Fibroblast of lung (primary cell): ENCODE data around the gene ZFP64. TPM values are rescaled to one million over a fixed set of nuclear protein-coding genes. Genes with fewer than 3 reads are reported as not detected.
"Not testable (repeated sequence)": the region's sequence is repeated elsewhere in the genome, so short reads cannot be mapped to it uniquely, and the experiment has no call there.

Experiments used
- DNase-seq, 2 donors: peaks; one replicate each; pipeline versions ENCODE4 v3.0.0 to v3.0.0-alpha.2; 2010; ENCODE audit warnings: low read depth in 2 of 2
- H2AFZ ChIP-seq: 2 replicates; pipeline ENCODE4 v1.5.1; 2012; ENCODE audit warnings: low read length, control low read depth, inconsistent platforms
- H3K27ac ChIP-seq: 2 replicates; pipeline ENCODE4 v1.5.1; 2011; ENCODE audit warnings: low read length, control low read depth; ENCODE audit not compliant: insufficient read depth
- H3K27me3 ChIP-seq: 2 replicates; pipeline ENCODE4 v1.5.1; 2011; ENCODE audit warnings: mild to moderate bottlenecking, low read length; ENCODE audit not compliant: control insufficient read depth, insufficient read depth
- H3K36me3 ChIP-seq: 2 replicates; pipeline ENCODE4 v1.5.1; 2011; ENCODE audit warnings: low read length; ENCODE audit not compliant: control insufficient read depth, insufficient read depth
- H3K4me1 ChIP-seq: 2 replicates; pipeline ENCODE4 v1.5.1; 2011; ENCODE audit warnings: low read length; ENCODE audit not compliant: control insufficient read depth, insufficient read depth; ENCODE audit errors: extremely low read depth
- H3K4me2 ChIP-seq: 2 replicates; pipeline ENCODE4 v1.5.1; 2011; ENCODE audit warnings: low read length, control low read depth; ENCODE audit not compliant: insufficient read depth; ENCODE audit errors: extremely low read depth
- H3K4me3 ChIP-seq, 4 experiments: fragments of 200-600 bp in 1 of 4; sonication (generic) in 1 of 4; replicated peaks in 1 of 4; 2 replicates each; pipeline ENCODE4 v1.5.1; 2011 to 2016; ENCODE audit warnings: low read length in 4 of 4, low read depth in 3 of 4, mild to moderate bottlenecking in 3 of 4, control low read depth in 2 of 4, inconsistent platforms in 1 of 4, mixed read lengths in 1 of 4; ENCODE audit not compliant: insufficient read depth in 1 of 4; ENCODE audit errors: control extremely low read depth in 1 of 4
- H3K79me2 ChIP-seq: 2 replicates; pipeline ENCODE4 v1.5.1; 2012; ENCODE audit warnings: mild to moderate bottlenecking, low read length, inconsistent platforms; ENCODE audit not compliant: control insufficient read depth, insufficient read depth
- H3K9ac ChIP-seq: 2 replicates; pipeline ENCODE4 v1.5.1; 2011; ENCODE audit warnings: mild to moderate bottlenecking, low read length, control low read depth; ENCODE audit not compliant: insufficient read depth
- H3K9me3 ChIP-seq: 2 replicates; pipeline ENCODE4 v1.5.1; 2012; ENCODE audit warnings: low read depth, low read length; ENCODE audit not compliant: control insufficient read depth, insufficient read depth
- H4K20me1 ChIP-seq: 2 replicates; pipeline ENCODE4 v1.5.1; 2011; ENCODE audit warnings: low read length; ENCODE audit not compliant: control insufficient read depth, insufficient read depth; ENCODE audit errors: extremely low read depth
- CTCF ChIP-seq, 2 donors: IDR thresholded peaks in 1 of 2; conservative IDR thresholded peaks in 1 of 2; 1 replicate in 1 of 2; 2 replicates in 1 of 2; pipeline ENCODE4 v1.5.1; 2011 to 2012; ENCODE audit warnings: low read length in 2 of 2, control low read depth in 1 of 2, inconsistent platforms in 1 of 2, low read depth in 1 of 2, mild to moderate bottlenecking in 1 of 2
- EZH2 ChIP-seq: IDR thresholded peaks from 2 replicates; pipeline ENCODE4 v1.5.1; 2012; ENCODE audit warnings: low read length, control low read depth, mild to moderate bottlenecking; ENCODE audit errors: missing control alignments
- polyA plus RNA-seq, 2 donors: library from polyadenylated mRNA; depleted of rRNA in 1 of 2; stranded (reverse) in 1 of 2; unstranded in 1 of 2; fragments of >200 nt; gene quantifications; 2 replicates each; pipeline ENCODE4 v1.2.1, GENCODE V29; 2011 to 2012; ENCODE audit warnings: missing spikeins in 1 of 2
- total RNA-seq: library from RNA; depleted of rRNA; stranded (reverse); fragments of >200 nt; gene quantifications from 2 replicates; pipeline ENCODE4 v1.2.1, GENCODE V29; 2014

ZFP64 gene
- total and polyA plus RNA-seq, 2 donors (not counting 1 experiment from before 2014, with no cell fraction given): 14.7 to 15.0 TPM

GRCh38 chr20:52196845-52197244, 5.3 kb upstream of the ZFP64 start:
- no peaks in the 10 kb centered on the region for H3K4me1 ChIP-seq
- no peak overlapping the region for H2AFZ ChIP-seq
- no peaks in the 10 kb centered on the region for H3K9me3 ChIP-seq
- DNase-seq: no peak
- TF ChIP-seq CTCF (conservative IDR thresholded peaks at IDR 0.05 in 1 of 2, IDR thresholded peaks at IDR 0.05 in 1 of 2; ENCODE audit: low read depth in 1 of 2, low read length in 2 of 2) (no peak), EZH2 (no peak)
- no peak overlapping the region for H3K27ac ChIP-seq
- H3K79me2 ChIP-seq: no peaks in the 10 kb centered on the region
- H3K9ac ChIP-seq: no peak overlapping the region
- no peaks in the 10 kb centered on the region for H3K27me3 ChIP-seq
- no peaks in the 10 kb centered on the region for H3K36me3 ChIP-seq
- H3K4me3 ChIP-seq: no peak overlapping the region
- H4K20me1 ChIP-seq: no peaks in the 10 kb centered on the region
- H3K4me2 ChIP-seq: no peak overlapping the region

- no peak for DNase-seq
- Histone ChIP-seq H3K4me2 (no peak overlapping the region), H3K27me3 (no peaks in the 10 kb centered on the region), H3K79me2 (peaks cover 5% of the 10 kb centered on the region), H3K9me3 (no peaks in the 10 kb centered on the region), H3K9ac (no peak overlapping the region), H3K36me3 (no peaks in the 10 kb centered on the region), H3K4me3 (no peak overlapping the region), H4K20me1 (no peaks in the 10 kb centered on the region), H2AFZ (no peak overlapping the region), H3K4me1 (no peaks in the 10 kb centered on the region), H3K27ac (no peak overlapping the region)
- TF ChIP-seq EZH2: no peak
- TF ChIP-seq CTCF (conservative IDR thresholded peaks at IDR 0.05 in 1 of 2, IDR thresholded peaks at IDR 0.05 in 1 of 2; ENCODE audit: low read depth in 1 of 2, low read length in 2 of 2): no peak
These were observed 2.4 kb upstream of the ZFP64 start for GRCh38 chr20:52193886-52194545.

- Histone ChIP-seq H3K9me3 (no peaks in the 10 kb centered on the region), H3K9ac (no peak overlapping the region), H3K4me3 (no peak overlapping the region), H3K79me2 (peaks cover 5% of the 10 kb centered on the region), H3K36me3 (no peaks in the 10 kb centered on the region), H4K20me1 (no peaks in the 10 kb centered on the region), H3K27ac (no peak overlapping the region), H3K27me3 (no peaks in the 10 kb centered on the region), H3K4me2 (no peak overlapping the region), H2AFZ (no peak overlapping the region), H3K4me1 (no peaks in the 10 kb centered on the region)
- no peak for TF ChIP-seq CTCF (conservative IDR thresholded peaks at IDR 0.05 in 1 of 2, IDR thresholded peaks at IDR 0.05 in 1 of 2; ENCODE audit: low read depth in 1 of 2, low read length in 2 of 2)
- no peak for TF ChIP-seq EZH2
- DNase-seq: no peak
These were observed 1.6 kb upstream of the ZFP64 start for GRCh38 chr20:52193133-52193532.

- not testable (repeated sequence) for H3K79me2 ChIP-seq, H3K9me3 ChIP-seq, H3K9ac ChIP-seq, H3K36me3 ChIP-seq, H3K27me3 ChIP-seq, H3K4me1 ChIP-seq, H3K27ac ChIP-seq, H4K20me1 ChIP-seq, H2AFZ ChIP-seq, H3K4me2 ChIP-seq, DNase-seq
- H3K4me3 ChIP-seq: peak overlapping the region in 1 of 4 experiments; percentile 83
These were observed 1.1 kb upstream of the ZFP64 start for GRCh38 chr20:52192719-52193007.
